ENCODE results near the gene LRPPRC.
"Not testable (repeated sequence)": the region's sequence is repeated elsewhere in the genome, so short reads cannot be mapped to it uniquely, and the experiment has no call there.

The LRPPRC gene

DNA sequence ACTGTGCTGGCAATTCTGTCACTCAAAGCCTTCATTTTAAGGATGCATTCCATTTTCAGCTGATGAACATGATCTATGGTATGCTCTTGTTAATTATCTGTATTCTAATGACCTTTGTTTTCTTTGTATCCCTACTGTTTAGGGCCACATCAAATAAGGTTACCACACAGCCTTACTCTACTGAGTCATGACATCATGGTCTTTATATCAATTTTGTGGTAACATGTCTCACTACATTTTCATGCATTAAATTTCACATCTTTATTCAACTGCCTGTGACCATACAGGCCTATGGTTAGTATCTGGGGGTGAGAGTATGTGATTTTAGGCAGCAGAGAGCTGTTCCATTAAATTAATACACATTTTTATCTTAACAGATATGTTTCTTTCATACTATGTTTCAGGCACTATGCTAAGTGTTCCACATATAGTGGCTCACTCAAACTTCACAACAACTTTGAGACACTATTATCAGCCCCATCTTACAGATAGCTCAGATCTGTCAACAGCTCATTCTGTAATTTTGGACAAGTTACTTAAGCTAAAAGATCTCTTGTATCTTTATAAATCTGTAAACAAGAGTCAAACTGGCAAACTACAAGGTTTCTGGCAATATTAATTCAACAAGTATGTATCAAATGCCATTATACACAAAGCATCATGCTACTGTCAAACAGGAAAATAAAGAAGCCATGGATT, 18.0 kb downstream of the LRPPRC start:
- no peak for DNase-seq

DNA sequence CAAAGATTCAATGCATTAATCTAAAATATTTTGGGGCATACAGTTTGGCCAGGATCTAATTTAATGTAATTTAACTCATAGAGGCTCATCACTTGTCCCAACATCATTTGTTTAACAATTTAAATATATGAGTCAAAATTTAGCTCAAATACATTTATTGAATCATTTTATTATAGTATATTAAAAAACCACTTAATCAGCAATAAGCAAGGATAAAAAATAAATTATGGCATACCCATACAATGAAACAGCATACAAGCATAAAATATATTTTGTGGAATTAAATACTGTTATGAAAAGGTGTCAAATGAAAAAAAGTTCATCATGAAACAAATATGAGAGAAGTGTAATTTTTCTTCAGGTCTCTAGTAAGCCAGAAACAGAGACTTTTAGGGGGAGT, 34.9 kb downstream of the LRPPRC start:
- no peak for DNase-seq

DNA sequence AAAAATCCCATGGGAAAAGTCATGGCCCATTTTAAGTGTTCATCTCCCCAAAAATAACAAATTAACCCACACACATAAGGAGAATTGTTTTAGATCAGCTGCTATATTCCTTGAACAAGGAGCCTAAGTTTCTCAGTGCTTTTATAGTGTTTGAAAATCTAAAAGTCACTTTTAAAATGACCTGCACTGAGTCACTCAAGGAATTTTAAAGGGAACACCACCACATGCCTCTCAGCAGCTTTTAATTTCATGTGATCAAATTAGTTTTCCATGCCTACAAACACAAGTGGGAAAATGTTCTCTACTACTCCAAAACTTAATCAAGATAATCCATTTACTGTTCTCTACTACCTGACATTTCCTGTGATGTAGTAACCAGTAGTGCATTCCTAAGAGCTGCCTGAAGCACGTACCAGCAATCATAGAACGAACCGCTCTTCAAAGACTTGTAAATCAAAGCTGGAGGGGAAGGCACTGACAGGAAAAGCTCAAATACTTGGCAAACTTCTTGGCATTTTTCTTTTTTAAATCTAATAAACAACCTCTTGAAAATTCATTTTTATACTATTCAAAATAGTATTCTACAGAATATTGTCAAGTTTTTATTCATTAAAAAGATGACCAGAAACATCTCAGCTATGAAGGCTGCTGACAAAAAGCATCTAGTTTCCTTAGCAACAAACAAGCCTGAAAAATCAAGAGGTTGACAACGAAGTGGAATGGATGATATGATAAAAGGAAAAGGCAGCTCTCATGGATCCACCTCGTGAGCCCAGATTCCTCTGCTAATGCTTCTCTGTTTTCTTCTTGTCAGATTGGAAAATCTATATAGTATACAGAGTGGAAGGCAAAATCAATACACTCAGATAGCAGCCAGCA, 37.2 kb downstream of the LRPPRC start:
- DNase-seq: no peak

DNA sequence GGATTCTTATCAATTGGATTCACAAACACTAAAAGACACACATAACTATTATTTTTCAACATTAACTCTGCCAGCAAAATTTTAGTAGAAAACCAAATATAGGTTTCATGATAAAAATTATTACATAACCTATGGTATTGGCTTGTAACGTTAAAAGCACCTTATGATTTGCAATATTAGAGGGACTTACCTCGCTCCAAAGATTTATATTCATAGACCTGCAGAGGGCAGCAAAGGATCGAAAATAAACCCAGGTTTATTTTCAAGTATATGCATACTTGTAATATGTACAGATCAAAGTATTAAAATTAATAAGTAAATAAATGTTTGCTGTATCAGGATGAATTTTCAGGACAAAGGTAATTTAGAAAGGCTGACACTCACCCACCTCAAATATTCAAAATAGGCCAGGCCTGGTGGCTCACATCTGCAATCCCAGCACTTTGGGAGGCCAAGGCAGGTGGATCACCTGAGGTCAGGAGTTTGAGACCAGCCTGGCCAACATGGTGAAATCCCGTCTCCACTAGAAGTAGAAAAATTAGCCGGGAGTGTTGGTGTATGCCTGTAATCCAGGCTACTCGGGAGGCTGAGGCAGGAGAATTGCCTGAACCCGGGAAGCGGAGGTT, 45.3 kb downstream of the LRPPRC start:
- no peak for DNase-seq

DNA sequence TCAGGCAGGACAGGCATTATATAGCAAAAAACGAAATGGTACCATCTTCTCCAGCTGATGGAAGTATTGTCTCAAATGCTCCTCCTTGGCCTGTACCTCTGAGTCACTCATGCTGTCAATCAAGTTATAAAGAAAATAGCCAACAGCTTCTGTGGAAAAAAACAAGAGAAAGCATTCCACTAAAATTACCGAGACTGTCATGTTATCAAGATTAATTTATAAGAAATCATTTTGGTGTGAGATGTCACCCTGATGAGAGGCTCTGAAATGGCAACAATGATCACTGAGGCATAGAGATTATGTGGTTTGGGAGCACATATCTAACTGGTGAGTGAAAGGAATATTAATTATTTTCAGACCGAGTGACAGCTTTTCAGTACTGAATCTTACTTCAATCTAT, 47.4 kb downstream of the LRPPRC start:
- no peak for DNase-seq

DNA sequence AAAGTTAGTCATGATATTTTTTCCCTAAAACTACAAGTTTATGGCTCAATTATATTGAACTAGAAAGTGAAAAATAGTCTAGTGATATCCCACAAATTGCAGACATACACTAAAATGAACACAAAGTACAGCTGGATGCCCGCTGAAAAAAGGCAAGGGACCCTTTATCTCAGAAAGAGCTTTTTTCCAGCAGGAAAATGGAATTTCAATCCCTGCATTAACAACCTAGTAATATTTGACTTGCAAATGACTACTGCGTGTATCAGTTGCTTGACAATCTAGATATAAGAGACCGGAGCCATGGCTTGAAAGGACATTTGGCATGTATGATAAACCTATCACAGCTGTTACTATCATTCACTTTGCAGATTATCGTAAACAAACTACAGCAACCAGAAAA, 49.1 kb downstream of the LRPPRC start:
- no peak for DNase-seq

DNA sequence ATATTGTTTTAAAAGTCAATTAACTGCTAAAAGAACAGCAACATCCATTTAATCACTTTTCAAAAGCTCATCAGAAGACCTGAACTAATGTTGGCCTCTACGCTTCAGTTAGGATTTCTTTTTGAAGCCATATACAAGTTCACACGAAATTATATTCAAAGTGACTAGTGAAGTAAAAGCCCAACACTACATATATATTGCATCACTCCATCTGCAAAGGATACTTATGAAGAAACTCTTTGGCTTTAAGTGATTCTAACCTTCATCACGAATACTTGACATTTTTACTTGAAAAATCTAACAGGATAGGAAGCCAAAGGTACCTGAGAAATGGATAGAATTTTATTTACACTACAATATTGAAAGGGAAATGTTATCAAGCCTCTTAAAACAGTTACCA, 50.4 kb downstream of the LRPPRC start:
- no peak for DNase-seq

DNA sequence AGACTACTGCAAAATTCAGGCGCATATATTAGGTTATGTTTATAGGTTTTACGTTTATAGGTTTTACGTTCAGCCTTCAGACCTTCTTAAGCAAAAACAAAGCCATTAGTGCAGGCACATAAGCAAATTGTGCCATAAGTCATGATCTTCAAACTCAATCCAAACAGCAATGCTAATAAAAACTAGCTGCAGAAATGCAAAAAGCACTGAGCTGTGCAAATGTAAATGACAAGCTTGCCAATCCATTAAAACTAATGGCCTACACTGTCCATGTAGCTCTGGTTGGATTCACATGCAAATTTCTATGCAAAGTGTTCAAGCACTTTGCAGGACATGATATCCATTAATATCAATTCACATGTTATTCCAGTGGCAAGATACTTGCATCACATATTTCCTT, 50.9 kb downstream of the LRPPRC start:
- DNase-seq: no peak

DNA sequence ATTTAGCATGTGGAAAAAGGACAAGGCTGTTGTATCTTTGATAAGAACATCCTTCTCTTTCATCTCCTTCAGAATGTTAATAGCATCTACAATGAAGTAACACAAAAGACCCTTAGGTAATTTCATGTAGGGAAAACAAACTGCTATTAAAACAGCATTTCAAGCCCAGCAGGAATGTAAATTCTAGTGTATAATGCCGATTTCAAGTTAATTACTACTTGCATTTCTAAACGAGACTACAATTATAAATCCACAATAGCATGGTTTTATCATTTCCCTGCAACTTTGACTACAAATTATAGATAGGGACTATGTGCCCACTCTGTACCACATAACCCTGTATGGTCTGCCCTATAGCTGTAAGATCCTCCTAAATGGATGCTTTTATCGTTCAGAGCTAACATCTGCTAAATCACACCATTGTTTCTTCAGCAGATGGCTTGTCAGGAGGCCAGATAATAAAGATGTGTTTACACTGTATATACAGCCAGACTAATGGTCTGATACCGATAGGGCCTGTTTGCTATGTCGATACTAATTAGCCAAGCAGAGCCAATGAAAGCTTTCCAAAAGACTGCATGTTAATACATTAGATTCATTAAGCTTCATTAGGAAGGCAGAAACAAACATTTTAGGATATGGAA, 51.9 kb downstream of the LRPPRC start:
- no peak for DNase-seq

DNA sequence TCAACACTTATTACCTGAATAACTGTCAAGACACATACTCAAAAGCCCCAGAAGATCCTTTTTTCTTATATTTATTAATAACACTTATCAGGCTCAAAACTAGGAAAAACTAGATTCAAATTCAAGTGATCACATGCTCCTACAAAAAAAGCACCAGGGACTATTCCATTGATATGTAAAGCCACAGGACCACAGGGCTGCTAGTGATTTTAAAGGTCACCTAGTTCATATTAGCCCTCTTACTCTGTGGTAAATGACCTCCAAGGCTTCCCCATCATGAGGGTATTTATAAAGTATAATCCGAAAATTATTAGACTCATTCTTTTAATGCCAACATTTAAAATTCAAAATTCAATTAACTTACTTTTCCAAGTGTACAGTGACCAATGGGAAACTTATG, 52.5 kb downstream of the LRPPRC start:
- DNase-seq: no peak

DNA sequence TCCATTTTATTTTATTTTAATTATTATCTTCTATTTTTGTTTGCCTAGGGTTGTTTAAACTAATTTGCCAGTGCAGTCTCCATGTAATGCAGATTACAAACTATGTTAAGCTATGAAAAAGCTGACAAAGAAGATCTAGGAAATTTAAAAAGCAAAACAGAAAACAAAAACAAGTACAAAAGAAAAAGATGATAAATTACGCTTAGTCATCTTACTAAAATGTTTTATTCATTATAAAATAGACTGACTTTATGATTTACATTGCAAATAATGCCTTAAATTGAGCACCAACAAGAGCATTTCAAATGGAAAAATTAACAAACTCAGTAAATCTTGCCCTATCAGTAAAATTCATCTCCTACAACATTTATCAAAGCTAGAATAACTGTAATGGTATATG, 52.9 kb downstream of the LRPPRC start:
- no peak for DNase-seq

DNA sequence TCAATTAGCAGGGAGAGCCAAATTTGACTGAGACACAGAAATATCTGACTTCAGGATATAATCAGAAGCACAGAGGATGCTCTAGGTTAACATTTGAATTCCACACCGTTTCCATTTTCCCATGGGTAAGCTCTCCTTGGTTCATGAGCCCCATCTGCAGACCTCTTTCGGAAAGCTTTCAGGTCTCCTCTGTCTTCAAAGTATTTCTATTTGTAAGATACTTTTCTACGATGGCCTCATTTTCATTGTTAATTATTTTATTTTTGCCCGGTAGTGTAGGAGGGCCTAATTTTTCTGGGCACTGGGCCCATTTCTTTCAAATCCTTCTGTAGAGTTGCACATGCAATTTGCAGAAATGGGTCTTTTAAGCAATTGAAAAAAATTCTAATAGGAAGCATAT, 53.8 kb downstream of the LRPPRC start:
- DNase-seq: no peak

DNA sequence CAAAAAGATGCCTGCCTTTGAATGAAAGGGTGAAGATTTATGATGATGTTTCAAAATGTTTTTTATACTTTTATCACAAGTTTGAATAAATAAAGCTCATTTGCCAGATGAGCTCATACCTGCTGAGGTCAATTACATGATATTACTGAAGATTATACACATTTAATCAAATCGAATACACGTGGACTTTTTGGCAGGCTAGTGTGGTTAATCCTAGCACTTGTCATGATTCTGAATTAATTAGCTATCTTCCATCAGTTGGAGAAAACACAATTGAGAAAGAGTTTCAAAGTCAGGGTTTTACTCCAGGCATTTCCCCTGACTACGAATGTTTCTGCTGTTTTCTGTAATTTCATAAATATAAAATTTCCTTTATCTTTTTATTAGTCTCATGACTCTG, 54.4 kb downstream of the LRPPRC start:
- DNase-seq: no peak

DNA sequence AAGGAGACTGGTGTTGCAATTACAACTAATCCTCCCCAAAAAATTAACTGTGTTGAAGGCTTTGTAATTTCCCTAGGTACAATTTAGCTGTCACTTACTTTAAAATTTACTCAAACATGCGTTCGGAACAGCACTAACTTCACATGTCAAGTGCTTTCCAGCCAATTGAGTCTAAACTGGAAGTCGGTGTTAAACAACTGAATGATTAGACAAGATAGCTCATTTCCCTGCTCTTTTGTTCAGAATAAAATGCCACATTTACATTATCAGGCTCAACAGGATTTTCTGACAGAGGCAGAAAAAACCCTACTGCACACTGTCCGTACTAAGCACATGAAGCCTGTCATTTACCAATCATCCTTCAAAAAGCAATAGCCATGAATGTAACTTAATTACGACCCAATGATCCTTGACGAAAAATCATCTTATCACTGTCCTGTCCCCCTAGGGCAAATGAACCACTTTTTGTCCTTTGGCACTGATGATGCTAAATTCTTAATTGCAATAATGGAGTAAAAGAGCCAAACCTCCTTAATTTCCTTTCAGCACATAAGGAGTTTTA, 56.0 kb downstream of the LRPPRC start:
- no peak for DNase-seq

DNA sequence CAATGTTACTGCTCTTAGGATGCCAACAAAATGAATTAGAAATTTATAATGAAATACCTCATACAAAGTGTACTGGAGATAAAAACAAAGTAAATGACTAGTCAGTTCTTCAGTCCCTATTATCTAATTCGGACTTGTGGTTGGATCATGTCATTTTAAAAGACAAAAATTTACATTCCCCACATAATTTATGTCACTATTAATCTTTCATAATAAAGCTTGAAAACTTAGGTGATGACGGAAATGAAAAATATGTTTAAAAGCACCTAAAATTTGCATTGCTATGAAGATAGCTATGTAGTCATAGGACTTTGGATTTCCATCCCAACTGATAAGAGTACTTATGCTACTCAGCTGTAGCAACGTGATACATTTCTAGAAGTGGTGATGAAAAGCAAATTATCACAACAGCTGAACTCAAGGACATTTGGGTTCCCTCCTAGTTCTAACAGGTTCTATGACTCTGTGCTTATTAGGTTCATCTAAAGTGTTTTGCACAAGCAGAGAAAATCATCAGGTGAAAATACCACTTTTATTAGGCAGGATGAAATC, 58.4 kb downstream of the LRPPRC start:
- DNase-seq: no peak

DNA sequence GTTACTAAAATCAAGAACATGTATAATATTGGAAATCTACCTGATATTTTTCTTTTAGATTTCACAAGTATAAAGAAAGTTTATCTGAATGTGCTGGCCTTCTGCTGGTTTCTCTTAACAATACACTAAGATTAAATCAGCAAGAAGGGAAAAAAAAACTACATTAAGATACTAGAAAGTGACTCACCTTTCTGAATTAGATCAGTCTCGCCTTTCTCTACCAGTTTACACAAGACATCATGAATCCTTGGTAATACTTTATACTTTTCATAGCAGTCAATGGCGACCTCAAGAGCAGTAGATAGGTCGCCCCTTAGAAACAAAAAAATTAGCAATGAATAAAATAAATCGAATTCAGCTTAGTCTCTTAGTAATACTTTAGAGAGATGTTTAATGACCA, 61.2 kb downstream of the LRPPRC start:
- no peak for DNase-seq

DNA sequence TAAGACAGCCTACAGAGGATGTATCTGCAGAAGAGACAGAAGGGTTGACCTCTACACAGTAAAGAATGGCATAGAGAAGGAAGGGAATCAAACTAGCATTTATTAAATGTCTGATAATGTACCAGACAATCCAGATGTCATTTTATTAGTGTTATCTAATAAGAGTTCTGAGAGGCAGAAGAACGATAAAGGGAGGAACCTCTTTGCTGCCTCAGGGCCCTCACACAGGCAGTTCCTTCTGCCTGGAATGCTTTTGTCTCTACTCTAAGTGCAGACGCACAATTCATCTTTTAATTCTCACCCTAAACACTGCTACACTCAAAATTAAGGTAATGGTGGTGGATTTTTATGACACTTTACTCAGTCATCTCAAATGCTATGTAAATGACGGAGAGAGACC, 64.5 kb downstream of the LRPPRC start:
- DNase-seq: no peak

DNA sequence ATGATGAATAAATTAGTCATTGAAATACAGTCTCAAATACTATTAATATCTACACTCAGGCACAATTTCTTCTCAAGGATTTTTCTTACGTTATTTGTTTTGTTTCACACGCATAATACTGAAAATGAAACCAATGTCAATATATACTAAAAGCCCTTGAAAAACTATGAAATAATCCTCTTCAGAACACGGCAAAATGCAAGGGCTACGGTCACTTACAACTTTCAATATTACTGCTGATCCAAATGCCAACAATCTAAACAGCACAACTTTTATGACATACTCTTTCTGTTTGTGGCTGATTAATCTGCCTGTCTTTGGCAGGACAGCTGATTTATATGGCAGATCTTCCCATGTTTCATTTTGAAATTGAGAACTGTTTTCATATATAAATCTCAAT, 68.3 kb downstream of the LRPPRC start:
- DNase-seq: no peak

DNA sequence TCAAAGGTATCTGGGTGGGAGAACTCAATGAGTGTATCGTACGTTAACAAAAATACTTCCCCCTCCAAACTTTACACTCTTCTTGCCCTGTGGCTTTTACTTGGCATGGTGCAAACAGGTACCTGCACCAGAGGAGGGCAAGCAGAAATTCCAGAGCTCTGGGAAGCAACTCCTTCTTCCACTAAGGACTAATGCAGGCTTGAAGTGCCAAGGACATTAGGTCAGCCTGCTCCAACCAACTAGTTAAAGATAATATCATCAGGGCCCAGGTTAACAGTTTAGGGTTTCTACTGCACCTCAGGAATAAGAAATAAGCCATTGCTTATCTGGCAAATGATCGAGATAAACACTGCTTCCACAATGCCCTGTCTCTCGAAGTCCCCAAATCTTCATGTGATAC, 70.4 kb downstream of the LRPPRC start:
- DNase-seq: no peak

DNA sequence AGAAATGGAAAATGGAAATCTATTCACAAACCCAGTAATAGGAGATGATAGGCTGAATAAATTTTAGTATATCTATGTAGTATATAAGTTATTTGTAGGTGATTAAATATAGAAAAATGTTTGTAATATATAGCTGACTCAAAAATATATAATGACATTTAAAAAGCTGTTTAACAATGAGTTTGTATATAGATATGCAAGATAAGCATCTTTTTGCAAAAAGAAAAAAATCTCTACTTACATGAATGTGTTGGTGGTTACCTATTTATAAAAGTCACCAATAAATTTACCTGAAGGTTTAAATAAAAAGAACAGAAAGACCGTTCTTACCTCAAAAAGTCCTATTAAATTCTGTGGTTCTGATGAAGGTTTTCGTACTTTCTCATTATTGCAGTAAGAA, 71.3 kb downstream of the LRPPRC start:
- no peak for DNase-seq

DNA sequence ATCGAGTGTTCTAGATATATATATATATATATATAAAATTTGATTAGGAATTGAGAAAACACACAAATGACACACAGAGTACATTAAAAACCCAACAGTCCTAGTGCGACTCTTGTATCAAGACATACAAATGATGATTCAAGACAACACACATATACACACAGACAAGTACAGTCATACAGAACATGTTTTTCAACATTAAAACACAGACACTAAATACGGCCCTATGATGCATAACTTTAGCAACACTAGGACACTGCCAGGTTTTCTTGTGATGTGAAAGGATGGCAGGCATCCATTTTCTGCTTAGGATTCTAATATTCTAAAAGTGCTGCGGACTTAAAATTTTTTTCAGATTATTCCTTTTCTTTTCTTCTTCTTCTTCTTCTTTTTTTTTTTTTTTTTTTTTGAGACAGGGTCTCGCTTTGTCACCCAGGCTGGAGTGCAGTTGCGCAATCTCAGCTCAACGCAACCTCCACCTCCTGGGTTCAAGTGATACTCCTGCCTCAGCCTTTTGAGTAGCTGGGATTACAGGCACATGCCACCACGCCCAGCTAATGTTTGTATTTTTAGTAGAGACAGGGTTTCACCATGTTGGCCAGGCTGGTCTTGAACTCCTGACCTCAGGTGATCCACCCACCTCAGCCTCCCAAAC, 84.5 kb downstream of the LRPPRC start:
- DNase-seq: not testable (repeated sequence)

DNA sequence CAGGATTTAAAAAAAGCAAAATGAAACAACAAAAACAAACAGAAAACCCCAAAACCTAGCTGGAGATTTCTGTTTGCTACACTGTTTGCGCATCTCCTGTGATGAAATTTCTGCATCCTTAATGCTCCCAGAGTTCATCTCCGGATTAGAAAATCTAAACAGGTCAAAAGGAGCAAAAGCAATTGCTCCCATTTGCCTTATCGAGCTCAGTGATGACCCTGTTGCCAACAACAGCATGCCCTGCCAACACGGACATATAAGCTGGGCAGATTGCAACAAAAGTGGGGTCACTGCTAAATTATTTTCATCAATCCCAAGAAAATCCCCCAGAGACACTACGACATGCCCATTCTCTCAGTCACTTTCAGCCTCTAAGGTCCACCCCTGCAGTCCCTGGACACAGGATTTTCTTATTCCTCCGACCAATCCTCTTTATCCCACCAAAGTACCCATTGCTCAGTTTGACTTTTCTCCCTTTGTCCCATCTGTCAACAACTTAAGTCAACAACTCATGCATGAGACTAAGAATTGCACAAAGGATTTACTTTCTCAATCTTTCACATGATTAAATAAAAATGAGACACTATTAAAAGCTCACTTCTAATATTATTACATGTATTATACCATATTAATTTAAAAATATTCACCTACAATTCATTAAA, 89.2 kb downstream of the LRPPRC start:
- DNase-seq: no peak

Data from activated CD4-positive, alpha-beta T cell treated with anti-CD3 and anti-CD28 coated beads for 48 hours (primary cell).